Measurements from ENCODE around the gene ROR2. TPM values are rescaled to one million over a fixed set of nuclear protein-coding genes. Genes with fewer than 3 reads are reported as not detected.

ROR2 gene
- total RNA-seq, 1 donor, result 13.8 TPM

GRCh38 chr9:91891915-91892314, 58.1 kb downstream of the ROR2 start:
- Histone ChIP-seq H4K20me1 (ENCODE audit: insufficient read depth, low read length) (no peaks in the 10 kb centered on the region), H3K27me3 (ENCODE audit: insufficient read depth, low read length) (peaks cover 11% of the 10 kb centered on the region), H3K9me3 (ENCODE audit: low read depth, low read length) (no peaks in the 10 kb centered on the region), H3K36me3 (ENCODE audit: insufficient read depth, low read length) (no peaks in the 10 kb centered on the region), H3K27ac (ENCODE audit: low read depth, low read length) (no peak overlapping the region), H3K4me3 (ENCODE audit: insufficient read depth, low read length) (no peak overlapping the region), H3K4me1 (ENCODE audit: insufficient read depth, low read length) (peaks cover 11% of the 10 kb centered on the region), H3K79me2 (ENCODE audit: insufficient read depth, low read length) (no peaks in the 10 kb centered on the region), H2AFZ (ENCODE audit: low read length) (no peak overlapping the region), H3K4me2 (ENCODE audit: insufficient read depth, low read length) (no peak overlapping the region)
- TF ChIP-seq CTCF (IDR thresholded peaks at IDR 0.05; ENCODE audit: extremely low read depth, low read depth, low read length), result no peak
- no peak for DNase-seq (ENCODE audit: insufficient read length, low spot score, missing footprints)

- no peaks in the 10 kb centered on the region for H3K9me3 ChIP-seq (ENCODE audit: low read depth, low read length)
- H3K27me3 ChIP-seq (ENCODE audit: insufficient read depth, low read length), result peaks cover 11% of the 10 kb centered on the region
- H3K36me3 ChIP-seq (ENCODE audit: insufficient read depth, low read length), result no peaks in the 10 kb centered on the region
- no peak overlapping the region for H3K4me3 ChIP-seq (ENCODE audit: insufficient read depth, low read length)
- H3K27ac ChIP-seq (ENCODE audit: low read depth, low read length), result no peak overlapping the region
- no peak for TF ChIP-seq CTCF (IDR thresholded peaks at IDR 0.05; ENCODE audit: extremely low read depth, low read depth, low read length)
- no peak overlapping the region for H3K4me2 ChIP-seq (ENCODE audit: insufficient read depth, low read length)
- H3K79me2 ChIP-seq (ENCODE audit: insufficient read depth, low read length), result no peaks in the 10 kb centered on the region
- no peak for DNase-seq (ENCODE audit: insufficient read length, low spot score, missing footprints)
- H4K20me1 ChIP-seq (ENCODE audit: insufficient read depth, low read length), result no peaks in the 10 kb centered on the region
- H2AFZ ChIP-seq (ENCODE audit: low read length), result no peak overlapping the region
- H3K4me1 ChIP-seq (ENCODE audit: insufficient read depth, low read length), result peaks cover 12% of the 10 kb centered on the region
These were observed 59.4 kb downstream of the ROR2 start for GRCh38 chr9:91890662-91891061.

GRCh38 chr9:91889161-91889911, 60.7 kb downstream of the ROR2 start:
- Histone ChIP-seq H3K4me3 (ENCODE audit: insufficient read depth, low read length) (no peak overlapping the region), H3K4me1 (ENCODE audit: insufficient read depth, low read length) (peaks cover 23% of the 10 kb centered on the region), H4K20me1 (ENCODE audit: insufficient read depth, low read length) (no peaks in the 10 kb centered on the region), H3K4me2 (ENCODE audit: insufficient read depth, low read length) (no peak overlapping the region), H3K27ac (ENCODE audit: low read depth, low read length) (no peak overlapping the region), H3K27me3 (ENCODE audit: insufficient read depth, low read length) (peaks cover 3% of the 10 kb centered on the region), H3K79me2 (ENCODE audit: insufficient read depth, low read length) (no peaks in the 10 kb centered on the region), H2AFZ (ENCODE audit: low read length) (no peak overlapping the region), H3K9me3 (ENCODE audit: low read depth, low read length) (no peaks in the 10 kb centered on the region), H3K36me3 (ENCODE audit: insufficient read depth, low read length) (no peaks in the 10 kb centered on the region)
- TF ChIP-seq CTCF (IDR thresholded peaks at IDR 0.05; ENCODE audit: extremely low read depth, low read depth, low read length), result no peak
- no peak for DNase-seq (ENCODE audit: insufficient read length, low spot score, missing footprints)

- Histone ChIP-seq H2AFZ (ENCODE audit: low read length) (no peak overlapping the region), H3K9me3 (ENCODE audit: low read depth, low read length) (no peaks in the 10 kb centered on the region), H3K79me2 (ENCODE audit: insufficient read depth, low read length) (no peaks in the 10 kb centered on the region), H3K27me3 (ENCODE audit: insufficient read depth, low read length) (peaks cover 3% of the 10 kb centered on the region), H4K20me1 (ENCODE audit: insufficient read depth, low read length) (no peaks in the 10 kb centered on the region), H3K4me2 (ENCODE audit: insufficient read depth, low read length) (no peak overlapping the region), H3K4me3 (ENCODE audit: insufficient read depth, low read length) (no peak overlapping the region), H3K27ac (ENCODE audit: low read depth, low read length) (peak overlapping the region; percentile 85), H3K4me1 (ENCODE audit: insufficient read depth, low read length) (peaks cover 26% of the 10 kb centered on the region), H3K36me3 (ENCODE audit: insufficient read depth, low read length) (no peaks in the 10 kb centered on the region)
- DNase-seq (ENCODE audit: insufficient read length, low spot score, missing footprints), result no peak
- TF ChIP-seq CTCF (IDR thresholded peaks at IDR 0.05; ENCODE audit: extremely low read depth, low read depth, low read length), result no peak
These were observed 63.5 kb downstream of the ROR2 start for GRCh38 chr9:91886414-91887076.

Measured in osteoblast (primary cell).